B cell (primary cell): ENCODE results near the gene C1orf116.

Experiments
- EZH2 ChIP-seq: IDR thresholded peaks from 2 replicates; pipeline ENCODE4 v1.6.1; 2012; ENCODE audit warnings: borderline replicate concordance, low read depth, mild to moderate bottlenecking, moderate library complexity, low read length; ENCODE audit not compliant: insufficient read depth, poor library complexity, severe bottlenecking
- TF ChIP-seq, protein P1 (sequence below): fragments of 200-600 bp; IDR thresholded peaks from one replicate; pipeline ENCODE4 v1.8.0; 2022; ENCODE audit warnings: antibody characterized with exemption, mild to moderate bottlenecking

DNA sequence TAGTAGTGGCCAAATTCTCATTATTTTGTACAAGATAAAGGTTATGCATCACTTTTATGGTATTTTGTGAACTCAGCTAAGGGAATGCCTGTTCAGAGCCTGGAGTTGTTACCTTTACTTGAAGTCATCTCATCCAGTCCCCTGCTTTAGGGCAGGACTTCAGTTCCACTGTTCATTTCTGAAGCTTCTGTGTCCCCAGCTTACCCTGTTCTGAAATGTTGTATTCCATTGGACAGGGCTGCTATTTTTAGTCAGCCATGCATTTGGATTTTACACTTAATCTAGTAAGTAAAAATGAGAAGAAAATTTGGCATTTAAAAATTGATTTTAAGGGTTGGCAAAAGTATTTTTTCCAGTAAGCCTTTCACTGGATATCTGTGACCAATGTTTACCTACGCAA lies 44.5 kb upstream of the C1orf116 start:
- TF ChIP-seq, protein P1, sequence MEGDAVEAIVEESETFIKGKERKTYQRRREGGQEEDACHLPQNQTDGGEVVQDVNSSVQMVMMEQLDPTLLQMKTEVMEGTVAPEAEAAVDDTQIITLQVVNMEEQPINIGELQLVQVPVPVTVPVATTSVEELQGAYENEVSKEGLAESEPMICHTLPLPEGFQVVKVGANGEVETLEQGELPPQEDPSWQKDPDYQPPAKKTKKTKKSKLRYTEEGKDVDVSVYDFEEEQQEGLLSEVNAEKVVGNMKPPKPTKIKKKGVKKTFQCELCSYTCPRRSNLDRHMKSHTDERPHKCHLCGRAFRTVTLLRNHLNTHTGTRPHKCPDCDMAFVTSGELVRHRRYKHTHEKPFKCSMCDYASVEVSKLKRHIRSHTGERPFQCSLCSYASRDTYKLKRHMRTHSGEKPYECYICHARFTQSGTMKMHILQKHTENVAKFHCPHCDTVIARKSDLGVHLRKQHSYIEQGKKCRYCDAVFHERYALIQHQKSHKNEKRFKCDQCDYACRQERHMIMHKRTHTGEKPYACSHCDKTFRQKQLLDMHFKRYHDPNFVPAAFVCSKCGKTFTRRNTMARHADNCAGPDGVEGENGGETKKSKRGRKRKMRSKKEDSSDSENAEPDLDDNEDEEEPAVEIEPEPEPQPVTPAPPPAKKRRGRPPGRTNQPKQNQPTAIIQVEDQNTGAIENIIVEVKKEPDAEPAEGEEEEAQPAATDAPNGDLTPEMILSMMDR: no peak
- no peak for TF ChIP-seq EZH2
